Measurements from ENCODE around the gene RSBN1L. TPM values are rescaled to one million over a fixed set of nuclear protein-coding genes. Genes with fewer than 3 reads are reported as not detected.
"Not testable (repeated sequence)": the region's sequence is repeated elsewhere in the genome, so short reads cannot be mapped to it uniquely, and the experiment has no call there.

The RSBN1L gene
- total RNA-seq, 1 experiment from 2014 or later, result 19.2 TPM

DNA sequence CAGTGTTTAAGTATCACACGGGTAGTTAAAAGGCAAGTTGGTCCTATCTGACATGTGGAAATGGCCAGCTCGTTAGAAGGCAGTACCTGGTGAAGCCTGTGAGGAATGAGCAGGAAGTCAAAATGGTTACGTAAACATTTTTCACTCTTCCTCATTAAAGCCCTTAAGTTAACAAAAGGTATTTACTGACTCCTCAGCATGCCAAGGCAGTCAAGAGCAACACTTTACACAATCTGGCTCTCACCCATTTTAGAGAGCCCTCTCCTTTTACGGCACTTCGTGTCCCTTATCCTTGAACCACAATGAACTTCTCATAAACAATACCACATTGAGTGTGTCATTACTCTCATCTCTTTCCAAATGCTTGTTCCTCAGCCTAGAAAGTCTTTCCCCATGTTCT, 11.0 kb upstream of the RSBN1L start:
- no peak for DNase-seq (ENCODE audit: low spot score)
- in situ Hi-C loops (cut with HindIII; ENCODE audit: low sequenced_read_pairs), result no loop called here

DNA sequence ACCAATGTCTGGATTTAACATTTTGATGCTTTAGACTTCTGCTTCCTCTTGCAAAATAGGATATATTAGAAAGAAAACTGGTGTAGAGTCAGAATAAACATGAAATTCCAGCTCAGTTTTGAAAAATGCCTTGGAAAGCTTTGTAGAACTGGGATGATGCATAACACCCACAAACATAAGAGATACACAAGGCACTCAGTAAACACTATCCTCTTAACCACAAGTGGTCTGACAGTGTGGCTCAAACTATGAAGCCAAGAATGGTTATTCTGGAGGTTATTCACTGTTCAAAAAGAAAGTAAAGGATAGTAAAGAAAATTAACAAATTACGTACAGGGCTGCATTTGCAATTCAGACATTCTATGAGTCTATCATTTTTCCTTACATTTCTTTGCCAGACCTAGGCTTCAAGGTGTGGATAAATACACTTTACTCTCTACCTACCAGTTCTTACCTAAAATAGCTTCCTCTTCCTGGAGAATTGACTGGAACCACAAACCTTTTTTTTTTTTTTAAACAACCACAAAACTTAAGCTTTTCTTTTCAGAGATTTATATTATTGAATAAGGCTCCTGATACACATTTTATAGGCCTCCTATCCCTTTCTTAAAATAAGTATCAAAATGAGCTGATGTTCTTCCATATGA, 9.0 kb upstream of the RSBN1L start:
- in situ Hi-C loops (cut with HindIII; ENCODE audit: low sequenced_read_pairs), result no loop called here
- DNase-seq (ENCODE audit: low spot score), result no peak

DNA sequence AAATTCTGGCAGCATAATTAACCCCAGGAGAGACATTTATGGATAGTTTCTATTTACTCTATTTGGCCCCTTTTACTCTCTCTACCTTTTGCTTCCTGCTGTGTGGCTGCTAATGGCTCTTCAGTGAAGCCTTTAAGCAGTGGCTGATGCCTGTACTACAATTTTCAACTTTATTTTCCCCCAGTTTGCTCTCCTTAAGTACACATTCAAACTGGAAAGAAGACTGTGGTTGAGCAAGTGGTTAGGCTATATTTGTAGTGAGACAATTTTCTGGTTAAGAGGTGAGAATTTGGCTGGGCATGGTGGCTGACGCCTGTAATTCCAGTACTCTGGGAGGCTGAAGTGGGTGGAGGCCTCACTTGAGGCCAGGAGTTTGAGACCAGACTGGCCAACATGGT, 8.5 kb upstream of the RSBN1L start:
- in situ Hi-C loops (cut with HindIII; ENCODE audit: low sequenced_read_pairs), result no loop called here
- DNase-seq (ENCODE audit: low spot score), result no peak

DNA sequence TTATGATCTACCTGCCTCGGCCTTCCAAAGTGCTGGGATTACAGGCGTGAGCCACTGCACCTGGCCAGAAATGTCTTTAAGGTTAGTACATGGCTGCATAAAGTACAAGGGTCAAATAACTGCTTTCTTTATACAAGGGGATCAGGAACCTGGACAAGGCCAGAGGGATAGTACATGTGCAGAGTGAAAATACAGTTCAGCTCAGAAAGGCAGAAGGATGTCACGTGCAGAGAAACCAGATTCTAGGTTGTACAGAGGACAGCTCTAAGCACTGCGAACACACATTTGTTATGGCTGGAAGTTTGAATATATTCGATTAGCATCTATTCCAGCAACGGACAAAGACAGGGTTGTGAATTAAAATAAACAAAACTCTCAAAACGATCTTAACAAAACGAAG, 6.0 kb upstream of the RSBN1L start:
- DNase-seq (ENCODE audit: low spot score), result no peak
- in situ Hi-C loops (cut with HindIII; ENCODE audit: low sequenced_read_pairs), result no loop called here

DNA sequence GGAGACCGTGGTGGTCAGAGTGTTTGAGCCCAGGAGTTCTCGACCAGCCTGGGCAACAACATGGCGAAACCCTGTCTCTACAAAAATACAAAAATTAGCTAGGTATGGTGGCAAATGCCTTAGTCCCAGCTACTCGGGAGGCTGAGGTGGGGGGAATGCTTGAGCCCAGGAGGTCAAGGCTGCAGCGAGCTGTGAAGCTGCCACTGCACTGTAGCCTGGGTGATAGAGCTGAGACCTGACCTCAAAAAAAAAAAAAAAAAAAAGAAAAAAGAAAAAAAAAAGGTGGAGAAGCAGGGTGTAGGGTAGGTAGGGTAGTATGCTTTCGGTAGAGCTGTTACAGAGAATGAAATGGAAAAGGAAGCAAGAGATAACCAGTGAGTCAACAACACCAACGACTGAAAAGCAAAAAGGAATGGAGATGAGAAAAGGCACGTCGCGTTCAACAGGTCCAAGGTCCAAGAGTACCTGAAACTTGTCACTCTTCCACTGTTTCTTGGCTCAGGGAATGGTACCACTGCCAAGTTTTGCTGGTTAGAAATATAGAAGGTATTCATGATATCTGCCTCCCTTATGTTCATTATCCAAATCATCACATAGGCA, 4.3 kb upstream of the RSBN1L start:
- in situ Hi-C loops (cut with HindIII; ENCODE audit: low sequenced_read_pairs), result no loop called here
- no peak for DNase-seq (ENCODE audit: low spot score)

DNA sequence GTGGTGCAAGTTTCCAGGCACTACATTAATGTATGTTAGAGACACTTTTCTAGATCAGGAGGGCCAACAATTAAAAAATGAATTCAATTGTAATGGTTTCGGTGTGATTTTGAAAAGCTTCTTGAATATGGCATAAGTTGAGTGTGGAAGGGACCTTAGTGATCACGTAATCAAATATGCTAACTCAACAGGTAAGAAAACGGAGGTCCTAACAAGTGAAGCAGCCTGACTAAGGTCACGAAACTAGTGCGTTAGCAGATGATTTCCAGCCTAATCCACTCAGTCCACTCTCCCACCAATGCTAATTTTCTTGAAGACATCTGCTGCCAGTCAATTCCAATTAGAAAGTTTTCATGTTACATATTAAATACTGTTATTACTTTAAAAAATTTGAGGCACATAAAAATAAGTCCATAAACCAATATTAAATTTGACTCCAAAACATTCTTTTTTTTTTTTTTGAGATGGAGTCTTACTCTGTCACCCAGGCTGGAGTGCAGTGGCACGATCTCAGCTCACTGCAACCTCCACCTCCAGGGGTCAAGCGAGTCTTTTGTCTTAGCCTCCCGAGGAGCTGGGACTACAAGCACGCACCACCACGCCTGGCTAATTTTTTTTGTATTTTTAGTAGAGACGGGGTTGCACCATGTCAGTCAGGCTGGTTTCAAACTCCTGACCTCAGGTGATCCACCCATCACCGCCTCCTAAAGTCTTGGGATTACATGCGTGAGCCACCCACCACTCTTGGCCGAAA, 2.3 kb upstream of the RSBN1L start:
- in situ Hi-C loops (cut with HindIII; ENCODE audit: low sequenced_read_pairs), result no loop called here
- DNase-seq (ENCODE audit: low spot score), result no peak

DNA sequence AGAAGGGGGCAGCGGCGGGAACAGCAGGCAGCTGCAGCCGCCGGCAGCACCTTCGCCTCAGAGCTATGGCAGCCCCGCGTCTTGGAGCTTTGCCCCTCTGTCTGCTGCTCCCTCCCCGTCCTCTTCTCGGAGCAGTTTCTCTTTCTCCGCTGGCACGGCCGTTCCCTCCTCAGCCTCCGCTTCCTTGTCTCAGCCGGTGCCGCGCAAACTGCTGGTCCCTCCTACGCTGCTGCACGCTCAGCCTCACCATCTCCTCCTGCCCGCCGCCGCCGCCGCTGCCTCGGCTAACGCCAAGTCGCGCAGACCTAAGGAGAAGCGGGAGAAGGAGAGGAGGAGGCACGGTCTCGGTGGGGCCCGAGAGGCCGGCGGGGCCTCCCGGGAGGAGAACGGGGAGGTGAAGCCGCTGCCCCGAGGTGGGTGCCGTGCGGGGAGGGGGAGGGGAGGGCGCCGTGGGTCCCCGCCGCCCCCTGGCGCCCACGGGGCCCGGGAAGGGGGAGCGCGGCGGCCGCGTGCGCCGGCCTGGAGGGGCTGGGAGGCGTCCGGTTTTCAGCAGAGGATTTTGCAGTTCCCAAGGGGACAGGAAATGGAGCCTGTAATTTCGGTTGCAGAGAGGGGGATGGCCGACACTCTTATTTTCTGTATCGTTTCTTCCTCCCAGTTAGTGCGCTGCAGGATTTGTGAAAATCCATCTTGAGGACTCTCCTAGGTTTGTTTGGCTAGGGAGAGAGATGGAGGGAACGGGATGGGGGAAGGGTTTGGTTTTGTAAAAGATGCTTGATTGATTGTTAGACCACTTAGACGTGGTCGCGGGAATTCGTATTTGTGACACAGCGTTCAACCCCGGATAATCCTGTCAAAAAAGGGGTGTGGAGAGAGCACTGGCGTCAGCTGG, 630 bp downstream of the RSBN1L start:
- in situ Hi-C loops (cut with HindIII; ENCODE audit: low sequenced_read_pairs), result no loop called here
- DNase-seq (ENCODE audit: low spot score), result peak; percentile 76

DNA sequence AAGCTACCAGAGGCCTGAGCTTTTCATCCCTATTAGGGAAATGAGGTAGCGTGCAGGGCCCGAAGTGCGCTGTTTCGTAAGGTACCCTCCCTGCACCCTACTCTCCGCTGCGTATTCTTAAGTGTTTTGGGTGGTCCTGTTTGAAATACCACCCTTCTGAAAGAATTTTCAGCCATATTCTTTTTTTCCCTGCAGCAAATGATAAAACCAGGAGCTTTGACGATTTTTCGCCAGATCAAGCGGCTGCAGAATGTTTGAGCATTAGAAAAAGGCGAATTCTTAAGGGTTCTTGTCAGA, 1.2 kb downstream of the RSBN1L start:
- in situ Hi-C loops (cut with HindIII; ENCODE audit: low sequenced_read_pairs), result no loop called here
- no peak for DNase-seq (ENCODE audit: low spot score)

DNA sequence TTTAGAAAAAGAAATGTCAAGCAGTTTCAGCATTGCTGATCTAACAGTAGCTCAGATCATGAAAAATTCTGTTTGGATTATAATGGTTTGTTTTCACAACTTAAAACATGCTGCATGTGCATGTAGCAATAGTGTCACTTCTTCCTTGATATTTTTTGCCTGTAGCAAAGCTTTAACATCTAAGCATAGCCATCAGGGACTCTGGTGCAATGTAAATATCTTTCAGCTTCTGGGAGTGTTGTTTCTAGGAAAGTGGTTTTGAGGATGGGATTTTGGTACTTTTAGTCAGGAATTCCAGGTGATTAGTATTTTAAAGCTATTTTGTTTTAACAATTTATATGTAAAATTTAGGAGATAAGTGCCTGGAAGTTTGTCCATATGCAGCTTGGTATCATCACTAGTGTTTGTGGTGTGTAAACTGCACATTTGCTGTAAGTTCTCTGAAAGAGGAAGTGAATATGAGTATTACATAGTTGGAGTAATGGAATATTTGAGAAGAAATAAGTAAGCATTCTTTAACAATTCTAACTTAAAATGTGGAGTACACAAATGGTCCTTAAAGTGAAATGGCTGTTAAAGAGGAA, 1.9 kb downstream of the RSBN1L start:
- DNase-seq (ENCODE audit: low spot score), result peak; percentile 28
- in situ Hi-C loops (cut with HindIII; ENCODE audit: low sequenced_read_pairs), result no loop called here

DNA sequence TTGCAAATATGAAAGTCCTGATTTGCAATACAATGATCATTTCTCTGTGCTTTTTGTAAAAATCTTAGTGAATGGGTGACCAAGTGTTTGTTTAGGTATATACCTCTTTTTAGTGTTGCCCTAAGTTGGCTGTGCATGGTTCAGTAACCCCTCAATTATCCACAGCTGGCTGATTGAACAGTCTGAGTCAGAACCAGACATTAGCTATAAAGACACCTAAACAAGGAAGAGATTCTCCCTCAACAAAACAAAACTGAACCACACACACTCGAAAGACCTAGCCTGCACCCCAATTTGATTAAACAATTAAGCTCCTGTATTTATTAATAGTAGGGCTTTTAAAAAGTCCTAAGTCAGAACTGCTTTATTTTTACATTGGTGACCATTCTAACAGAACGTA, 2.8 kb downstream of the RSBN1L start:
- in situ Hi-C loops (cut with HindIII; ENCODE audit: low sequenced_read_pairs), result no loop called here
- DNase-seq (ENCODE audit: low spot score), result no peak

DNA sequence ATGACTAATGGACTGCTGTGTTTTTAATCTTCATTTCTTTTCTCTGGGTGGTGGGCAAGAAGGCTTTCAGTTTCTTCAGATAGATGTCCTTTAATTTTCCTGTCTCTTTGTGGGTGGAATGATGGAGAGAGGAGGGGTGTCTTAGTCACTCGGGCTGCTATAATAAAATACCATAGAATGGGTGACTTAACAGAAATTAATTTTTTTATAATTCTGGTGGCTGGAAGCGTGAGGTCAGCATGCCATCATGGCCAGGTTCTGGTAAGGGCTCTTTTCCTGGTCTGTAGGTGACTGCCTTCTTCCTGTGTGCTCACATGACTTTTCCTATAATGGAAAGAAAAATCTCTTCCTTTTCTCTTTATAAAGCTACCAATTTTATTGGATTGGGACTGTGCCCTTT, 6.3 kb downstream of the RSBN1L start:
- DNase-seq (ENCODE audit: low spot score), result no peak
- in situ Hi-C loops (cut with HindIII; ENCODE audit: low sequenced_read_pairs), result no loop called here

DNA sequence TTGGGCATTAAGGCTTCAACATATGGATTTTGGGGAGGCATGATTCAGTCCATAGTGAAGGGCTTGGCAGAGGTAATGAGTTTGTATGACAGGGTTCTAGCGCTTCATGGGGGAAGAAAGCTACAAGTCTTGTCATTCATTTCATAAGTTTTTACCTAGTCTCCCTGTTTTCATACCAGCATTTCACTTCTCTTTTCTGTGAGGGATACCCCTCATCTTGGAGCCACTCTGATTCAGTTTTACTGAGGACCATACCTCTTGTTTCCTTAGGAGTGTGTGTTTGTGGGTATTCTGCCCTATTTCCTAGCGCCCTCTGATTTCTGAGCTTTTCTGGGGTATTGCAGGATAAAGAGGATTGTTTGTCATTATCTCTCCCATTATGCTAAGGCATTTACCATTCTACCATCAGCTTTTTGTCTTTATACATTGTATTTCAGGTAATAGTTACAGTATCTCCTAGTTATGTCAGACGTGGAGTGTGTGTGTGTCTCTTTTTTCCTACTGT, 6.8 kb downstream of the RSBN1L start:
- in situ Hi-C loops (cut with HindIII; ENCODE audit: low sequenced_read_pairs), result no loop called here
- no peak for DNase-seq (ENCODE audit: low spot score)

DNA sequence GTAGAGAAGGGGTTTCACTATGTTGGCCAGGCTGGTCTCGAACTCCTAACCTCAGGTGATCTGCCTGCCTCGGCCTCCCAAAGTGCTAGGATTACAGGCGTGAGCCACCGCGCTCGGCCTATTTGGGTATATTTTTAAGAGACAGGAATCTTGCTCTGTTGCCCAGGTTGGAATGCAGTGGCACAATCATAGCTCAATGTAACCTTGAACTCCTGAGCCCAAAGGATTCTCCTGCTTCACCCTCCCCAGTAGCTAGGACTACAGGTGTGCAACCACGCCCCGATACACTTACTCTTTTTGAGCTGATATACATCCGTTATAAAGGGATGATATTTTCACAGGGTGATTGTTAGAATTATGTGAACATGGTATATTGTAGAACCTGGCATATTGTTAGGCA, 7.4 kb downstream of the RSBN1L start:
- in situ Hi-C loops (cut with HindIII; ENCODE audit: low sequenced_read_pairs); DNase-seq (ENCODE audit: low spot score): not testable (repeated sequence)

DNA sequence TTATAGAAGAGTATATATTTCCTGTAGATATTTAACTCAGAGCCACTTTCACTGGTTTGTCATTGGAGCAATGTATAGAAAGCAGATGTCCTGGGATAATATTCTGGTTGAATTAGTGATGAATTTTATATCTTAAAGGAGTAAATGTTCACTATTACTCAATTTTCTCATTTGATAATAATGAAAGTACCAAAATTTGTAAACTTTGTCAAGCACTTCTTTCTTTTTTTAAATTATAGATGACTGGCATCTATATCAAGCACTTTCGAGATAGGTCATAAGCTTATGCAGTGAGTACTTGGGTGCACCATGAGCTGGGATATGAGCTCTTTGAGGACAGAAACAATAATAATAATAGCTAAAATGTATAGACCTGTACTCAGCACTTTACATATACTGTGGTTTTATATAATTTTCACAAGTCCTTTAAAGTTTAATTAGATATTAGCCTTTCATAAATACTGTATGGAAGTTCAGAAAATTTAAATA, 11.3 kb downstream of the RSBN1L start:
- in situ Hi-C loops (cut with HindIII; ENCODE audit: low sequenced_read_pairs), result no loop called here
- no peak for DNase-seq (ENCODE audit: low spot score)

DNA sequence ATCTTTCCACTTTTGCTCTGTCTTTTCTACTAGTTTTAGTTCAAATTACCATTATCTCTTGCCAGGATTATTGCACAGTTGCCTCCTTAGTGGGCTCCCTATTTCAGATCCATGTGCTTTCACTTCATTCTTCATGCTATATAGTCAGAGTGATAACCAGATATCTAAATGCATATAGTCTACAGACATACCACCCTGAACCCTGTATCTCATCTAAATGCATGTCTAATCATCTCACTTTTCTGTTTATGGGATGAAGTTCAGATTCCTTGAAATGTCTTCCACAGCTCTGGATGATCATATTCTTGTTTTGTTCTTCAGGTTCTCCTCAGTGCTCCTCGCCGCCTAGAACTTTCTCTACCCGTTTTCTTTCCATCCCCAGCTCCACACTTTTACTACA, 13.8 kb downstream of the RSBN1L start:
- in situ Hi-C loops (cut with HindIII; ENCODE audit: low sequenced_read_pairs), result no loop called here

DNA sequence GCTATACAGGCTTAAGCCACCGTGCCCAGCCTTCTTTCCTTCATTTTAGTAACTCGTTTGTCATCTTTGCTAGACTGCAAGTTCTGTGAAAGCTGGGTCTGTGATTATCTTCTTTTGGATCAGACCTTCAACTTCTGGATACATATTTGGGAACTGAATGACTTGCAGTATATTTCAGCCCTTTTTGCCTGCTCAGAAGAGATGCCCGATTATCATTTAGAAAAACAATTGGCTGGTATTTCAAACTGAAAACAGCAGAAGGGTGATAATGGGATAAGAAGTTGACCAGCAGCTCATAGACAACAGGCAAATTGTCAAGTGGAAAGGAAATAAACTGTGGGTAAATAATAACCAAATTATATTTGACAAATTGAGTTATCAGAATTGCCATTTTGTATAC, 14.6 kb downstream of the RSBN1L start:
- in situ Hi-C loops (cut with HindIII; ENCODE audit: low sequenced_read_pairs), result no loop called here
- DNase-seq (ENCODE audit: low spot score), result no peak

More for the DNA sequence above, 13.8 kb downstream of the RSBN1L start:
- no peak for DNase-seq (ENCODE audit: low spot score)

DNA sequence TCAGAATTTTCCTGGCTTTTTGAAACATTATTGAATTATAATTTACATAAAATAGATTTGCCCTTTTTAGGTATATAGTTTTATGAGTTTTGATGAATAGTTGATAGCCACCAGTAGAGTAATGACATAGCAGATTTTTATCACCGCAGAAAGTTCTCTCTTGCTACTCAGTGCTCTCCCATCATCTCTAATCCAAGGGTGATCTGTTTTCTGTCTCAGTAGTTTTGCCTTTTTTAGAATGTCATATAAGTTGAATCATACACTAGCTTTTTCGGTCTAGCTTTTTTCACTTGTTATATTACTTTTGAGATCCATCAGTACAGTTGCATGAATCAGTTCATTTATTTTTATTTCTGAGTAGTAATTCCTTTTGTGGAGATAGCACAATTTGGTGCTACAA, 17.9 kb downstream of the RSBN1L start:
- DNase-seq (ENCODE audit: low spot score), result no peak
- in situ Hi-C loops (cut with HindIII; ENCODE audit: low sequenced_read_pairs), result no loop called here

DNA sequence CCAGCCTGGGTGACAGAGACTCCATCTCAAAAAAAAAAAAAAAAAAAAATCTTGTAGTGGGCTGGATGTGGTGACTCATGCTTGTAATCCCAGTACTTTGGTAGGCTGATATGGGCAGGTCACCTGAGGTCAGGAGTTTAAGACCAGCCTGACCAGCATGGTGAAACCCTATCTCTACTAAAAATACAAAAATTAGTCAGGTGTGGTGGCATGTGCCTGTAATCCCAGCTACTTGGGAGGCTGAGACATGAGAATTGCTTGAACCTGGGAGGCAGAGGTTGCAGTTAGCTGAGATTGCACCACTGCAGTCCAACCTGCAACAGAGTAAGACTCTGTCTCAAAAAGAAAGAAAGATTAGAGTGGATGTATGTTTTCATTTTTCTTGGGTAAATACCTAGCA, 18.7 kb downstream of the RSBN1L start:
- DNase-seq (ENCODE audit: low spot score); in situ Hi-C loops (cut with HindIII; ENCODE audit: low sequenced_read_pairs): not testable (repeated sequence)

DNA sequence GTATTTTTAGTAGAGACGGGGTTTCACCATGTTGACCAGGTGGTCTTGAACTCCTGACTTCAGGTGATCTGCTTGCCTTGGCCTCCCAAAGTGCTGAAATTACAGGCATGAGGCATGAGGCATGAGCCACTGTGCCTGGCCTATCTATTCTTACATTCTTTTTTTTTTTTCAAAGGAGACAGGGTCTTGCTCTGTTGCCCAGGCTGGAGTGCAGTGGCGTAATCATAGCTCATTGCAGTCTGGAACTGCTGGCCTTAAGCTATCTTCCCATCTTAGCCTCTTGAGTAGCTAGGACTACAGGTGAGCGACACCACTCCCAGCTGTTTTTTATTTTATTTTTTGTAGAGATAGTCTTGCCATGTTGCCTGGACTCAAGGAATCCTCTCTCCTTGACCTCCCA, 20.5 kb downstream of the RSBN1L start:
- no peak for DNase-seq (ENCODE audit: low spot score)
- in situ Hi-C loops (cut with HindIII; ENCODE audit: low sequenced_read_pairs), result no loop called here
